GM19452 (cell line): ENCODE measurements around the gene HDAC11.

Experiments used
- ATAC-seq: cut with Tn5 transposase; IDR thresholded peaks from one replicate; pipeline ENCODE4 v1.9.1; 2021; ENCODE audit not compliant: unreplicated experiment

The HDAC11 gene

GRCh38 chr3:13506680-13507079, 26.6 kb downstream of the HDAC11 start:
- ATAC-seq, result no peak

- no peak for ATAC-seq
Measured at GRCh38 chr3:13507247-13507569, 27.1 kb downstream of the HDAC11 start.

GRCh38 chr3:13507570-13508339, 27.6 kb downstream of the HDAC11 start:
- no peak for ATAC-seq

- no peak for ATAC-seq
Measured at GRCh38 chr3:13508496-13508895, 28.4 kb downstream of the HDAC11 start.

GRCh38 chr3:13509059-13509815, 29.1 kb downstream of the HDAC11 start:
- no peak for ATAC-seq

GRCh38 chr3:13509816-13510192, 29.7 kb downstream of the HDAC11 start:
- no peak for ATAC-seq

- no peak for ATAC-seq
Measured at GRCh38 chr3:13512451-13512850, 32.3 kb downstream of the HDAC11 start.

GRCh38 chr3:13513051-13513912, 33.2 kb downstream of the HDAC11 start:
- no peak for ATAC-seq

- no peak for ATAC-seq
Measured at GRCh38 chr3:13513913-13514517, 33.9 kb downstream of the HDAC11 start.

- no peak for ATAC-seq
Measured at GRCh38 chr3:13514639-13515435, 34.7 kb downstream of the HDAC11 start.

- no peak for ATAC-seq
Measured at GRCh38 chr3:13515786-13516759, 36.0 kb downstream of the HDAC11 start.

- ATAC-seq, result no peak
Measured at GRCh38 chr3:13516760-13517135, 36.6 kb downstream of the HDAC11 start.

GRCh38 chr3:13517253-13517977, 37.3 kb downstream of the HDAC11 start:
- ATAC-seq, result no peak

- no peak for ATAC-seq
Measured at GRCh38 chr3:13518516-13518953, 38.4 kb downstream of the HDAC11 start.

GRCh38 chr3:13519006-13519791, 39.1 kb downstream of the HDAC11 start:
- ATAC-seq, result no peak

- no peak for ATAC-seq
Measured at GRCh38 chr3:13520326-13520880, 40.3 kb downstream of the HDAC11 start.

GRCh38 chr3:13521309-13521708, 41.2 kb downstream of the HDAC11 start:
- ATAC-seq, result no peak
